Fibroblast of skin of right quadriceps (primary cell): ENCODE results near the gene HOXC9.

Source experiments
- DNase-seq: peaks from one replicate; pipeline ENCODE4 v3.0.0-alpha.2; 2013

Gene HOXC9

DNA sequence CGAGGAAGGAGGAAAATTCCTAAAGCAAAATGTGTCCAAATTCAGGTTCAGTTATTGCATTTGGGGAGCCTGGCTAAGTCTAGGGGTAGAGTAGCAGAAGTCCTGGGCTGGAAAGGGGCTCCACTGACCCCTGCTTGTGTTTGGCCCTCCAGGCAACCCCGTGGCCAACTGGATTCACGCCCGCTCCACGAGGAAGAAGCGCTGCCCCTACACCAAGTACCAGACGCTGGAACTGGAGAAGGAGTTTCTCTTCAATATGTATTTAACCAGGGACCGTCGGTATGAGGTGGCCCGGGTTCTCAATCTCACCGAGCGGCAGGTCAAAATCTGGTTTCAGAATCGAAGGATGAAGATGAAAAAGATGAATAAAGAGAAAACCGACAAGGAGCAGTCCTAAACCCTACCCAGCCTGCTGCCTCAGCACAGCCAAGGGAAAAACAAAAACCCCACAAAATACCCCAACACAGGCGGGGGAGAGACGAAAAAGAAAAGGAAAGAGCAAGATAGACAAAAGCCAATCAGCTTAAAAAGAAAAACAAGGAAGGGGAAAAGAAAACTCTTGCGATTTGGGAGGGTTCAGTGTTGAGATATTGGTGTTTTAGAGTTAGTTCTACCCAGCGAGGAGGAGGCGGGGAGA lies 2.4 kb downstream of the HOXC9 start:
- no peak for DNase-seq

GRCh38 chr12:54002915-54003389 lies 3.0 kb downstream of the HOXC9 start:
- no peak for DNase-seq

DNA sequence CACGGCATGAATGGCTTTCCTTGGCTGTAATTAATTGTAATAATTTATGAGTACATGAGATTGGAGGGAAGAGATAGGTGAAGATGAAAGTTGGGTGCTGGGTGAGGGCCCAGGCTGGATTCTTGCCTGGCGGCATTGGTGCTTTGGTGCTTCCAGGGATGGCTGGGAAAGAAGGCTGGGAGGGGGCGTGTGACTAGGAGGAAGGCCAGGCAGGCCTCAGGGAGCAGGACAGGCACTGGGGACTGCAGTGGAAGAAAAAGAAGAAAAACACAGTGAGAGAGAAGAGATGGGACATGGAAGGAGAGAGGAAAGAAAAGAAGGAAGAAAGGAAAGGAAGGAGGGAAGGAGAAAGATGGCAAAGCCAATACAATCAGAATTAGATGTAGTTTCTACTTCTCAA lies 3.7 kb downstream of the HOXC9 start:
- DNase-seq, result peak; percentile 68

DNA sequence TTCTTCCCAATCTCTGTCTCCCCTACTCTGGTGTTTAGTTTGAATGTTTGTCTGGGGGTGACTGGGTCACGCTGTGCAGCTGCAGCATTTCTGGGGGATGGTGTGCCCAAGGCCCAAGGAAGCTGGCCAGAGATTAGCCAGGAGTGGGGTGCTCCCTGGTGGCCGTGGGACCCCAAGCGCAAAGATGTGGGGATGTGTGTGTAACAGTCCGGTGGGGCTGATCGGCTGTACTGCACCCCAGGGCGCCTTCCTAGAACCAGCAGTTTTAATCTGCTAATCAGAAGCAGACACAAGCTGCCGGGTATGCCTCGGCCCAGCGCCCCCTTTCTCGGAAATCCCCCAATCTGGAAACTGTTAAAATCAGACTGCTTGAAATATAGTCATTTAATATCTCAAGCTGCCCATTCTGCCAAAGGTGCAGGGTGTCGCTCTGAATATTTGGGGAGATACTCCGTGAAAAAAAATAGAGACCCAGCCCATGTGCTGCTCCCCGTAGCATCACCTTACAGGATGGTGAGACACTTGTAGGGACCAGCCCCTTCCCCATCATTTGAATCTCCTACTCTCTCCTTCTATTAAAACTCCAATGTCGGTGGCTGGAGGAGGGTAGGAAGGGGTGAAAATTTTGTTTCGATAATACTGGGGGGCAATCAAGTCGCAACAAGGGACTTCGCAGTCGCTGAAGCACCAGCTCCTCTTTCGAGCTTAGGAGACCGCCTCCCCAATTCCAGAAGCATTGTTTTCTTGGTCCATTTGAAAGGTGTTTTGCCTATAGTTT lies 4.3 kb downstream of the HOXC9 start:
- peak; percentile 73 for DNase-seq

GRCh38 chr12:54004841-54005530 lies 5.0 kb downstream of the HOXC9 start:
- DNase-seq, result no peak

- DNase-seq, result no peak
These were observed 5.5 kb downstream of the HOXC9 start for GRCh38 chr12:54005531-54005852.

DNA sequence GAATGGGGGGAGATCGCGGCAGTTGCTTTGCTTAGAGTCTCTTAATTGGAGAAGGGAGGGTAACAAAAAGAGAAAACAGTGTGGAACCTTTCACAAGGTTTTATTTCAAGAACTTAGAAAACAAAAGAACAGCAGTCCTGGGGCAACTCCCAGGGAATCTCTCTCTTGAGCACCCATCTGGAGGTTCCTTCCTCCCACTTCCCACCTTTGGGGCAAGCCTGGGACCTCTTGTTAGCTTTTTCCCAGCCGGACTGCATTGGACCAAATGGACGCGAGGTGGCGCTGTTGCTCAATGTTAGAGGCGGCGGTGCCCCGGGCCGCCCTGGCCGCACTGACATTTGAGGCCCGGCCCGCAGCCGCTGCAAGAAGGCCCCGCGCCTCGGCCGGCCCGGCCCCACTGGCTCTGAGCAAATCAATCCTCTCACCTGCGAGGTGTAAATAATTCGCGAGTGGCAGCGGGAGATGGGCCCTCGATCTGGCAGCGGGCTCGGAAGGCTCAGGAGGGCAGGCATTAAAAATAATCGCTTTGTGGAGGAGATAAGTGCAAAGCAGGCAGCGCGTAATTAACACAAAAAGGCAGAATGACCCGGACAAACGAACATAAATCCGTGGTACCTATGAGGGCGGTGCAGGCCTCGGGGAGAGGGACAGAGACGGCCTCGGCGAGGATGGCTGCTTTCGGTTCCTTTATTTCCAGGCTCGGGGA lies 6.0 kb downstream of the HOXC9 start:
- DNase-seq, result peak; percentile 89

DNA sequence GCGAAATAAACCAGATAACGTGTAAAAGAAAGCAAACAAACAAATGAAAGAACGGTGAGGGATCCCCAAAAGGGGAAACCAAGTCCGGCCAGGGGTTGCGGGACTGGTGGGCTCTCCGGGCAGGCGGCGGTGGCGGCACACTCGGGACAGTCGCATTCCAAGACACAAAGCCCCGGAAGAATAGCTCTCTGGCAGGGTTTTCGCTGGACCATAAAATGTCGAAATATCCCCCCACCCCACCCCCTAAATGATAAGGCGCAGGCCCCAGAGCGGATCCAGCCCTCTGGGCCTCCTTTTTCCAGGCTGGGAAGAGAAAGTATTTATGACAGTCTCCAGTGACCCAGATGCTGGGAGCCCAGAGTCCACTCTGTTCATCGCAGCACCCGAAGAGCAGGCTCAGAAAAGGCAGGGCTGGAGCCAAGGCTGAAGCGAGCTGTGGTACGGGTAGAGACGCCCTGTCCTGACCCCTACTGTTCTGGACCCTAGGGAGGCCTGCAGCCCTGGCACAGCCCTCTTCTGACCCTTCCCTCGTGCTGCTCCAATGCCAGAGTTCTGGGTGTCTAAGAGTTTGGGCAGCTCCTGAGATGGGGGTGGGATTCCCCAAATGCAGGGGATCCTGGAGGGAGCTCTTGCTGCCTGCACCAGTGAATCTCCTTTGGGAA lies 6.7 kb downstream of the HOXC9 start:
- no peak for DNase-seq

DNA sequence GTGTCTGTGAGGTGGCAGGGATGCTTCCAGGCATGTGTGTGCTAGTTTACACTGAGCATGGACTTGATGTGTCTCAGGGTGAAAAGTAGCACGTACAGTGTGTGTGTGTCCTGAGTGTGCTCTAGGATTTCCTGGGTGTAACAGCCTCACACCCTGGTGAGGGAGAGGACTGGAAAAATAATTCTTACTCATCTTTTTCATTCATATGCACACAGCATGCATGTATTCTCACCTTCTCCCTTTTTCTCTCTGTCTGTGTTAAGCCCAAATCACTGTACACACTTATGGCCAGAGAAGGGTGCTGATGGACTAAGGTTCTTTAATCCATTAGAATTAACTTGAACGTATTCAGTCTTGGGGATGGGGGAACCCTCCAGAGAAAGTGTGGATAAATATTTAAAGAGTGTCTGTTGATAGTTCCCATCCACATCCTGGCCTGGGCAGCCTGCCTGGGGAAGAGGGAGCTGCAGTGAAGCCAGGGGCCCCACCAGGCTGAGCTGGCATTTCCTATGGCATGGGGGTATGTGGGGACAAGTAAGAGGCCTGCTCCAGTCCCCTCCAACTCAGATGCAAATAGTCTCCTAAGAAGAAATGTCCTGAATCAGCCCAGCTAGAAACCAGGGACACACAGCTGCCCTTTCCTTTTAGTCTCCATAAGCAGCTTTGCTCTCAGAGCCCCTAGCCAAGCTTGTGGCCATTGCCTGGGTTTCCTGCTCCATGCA lies 7.7 kb downstream of the HOXC9 start:
- DNase-seq, result no peak

DNA sequence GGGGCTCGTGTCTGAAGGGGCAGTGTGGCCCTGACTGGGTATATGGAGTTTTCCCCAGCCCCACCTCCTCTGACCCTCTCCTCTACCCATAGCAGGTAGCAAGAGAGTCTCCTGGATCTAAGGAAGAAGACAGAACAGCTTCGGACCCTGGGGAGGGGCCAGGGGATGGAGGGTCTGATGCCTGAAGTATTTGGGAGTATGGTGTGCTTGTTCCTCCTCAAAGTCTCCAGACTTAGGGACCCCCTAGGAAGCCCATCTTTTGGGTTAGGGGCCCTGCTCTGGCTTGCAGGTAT lies 8.2 kb downstream of the HOXC9 start:
- no peak for DNase-seq

DNA sequence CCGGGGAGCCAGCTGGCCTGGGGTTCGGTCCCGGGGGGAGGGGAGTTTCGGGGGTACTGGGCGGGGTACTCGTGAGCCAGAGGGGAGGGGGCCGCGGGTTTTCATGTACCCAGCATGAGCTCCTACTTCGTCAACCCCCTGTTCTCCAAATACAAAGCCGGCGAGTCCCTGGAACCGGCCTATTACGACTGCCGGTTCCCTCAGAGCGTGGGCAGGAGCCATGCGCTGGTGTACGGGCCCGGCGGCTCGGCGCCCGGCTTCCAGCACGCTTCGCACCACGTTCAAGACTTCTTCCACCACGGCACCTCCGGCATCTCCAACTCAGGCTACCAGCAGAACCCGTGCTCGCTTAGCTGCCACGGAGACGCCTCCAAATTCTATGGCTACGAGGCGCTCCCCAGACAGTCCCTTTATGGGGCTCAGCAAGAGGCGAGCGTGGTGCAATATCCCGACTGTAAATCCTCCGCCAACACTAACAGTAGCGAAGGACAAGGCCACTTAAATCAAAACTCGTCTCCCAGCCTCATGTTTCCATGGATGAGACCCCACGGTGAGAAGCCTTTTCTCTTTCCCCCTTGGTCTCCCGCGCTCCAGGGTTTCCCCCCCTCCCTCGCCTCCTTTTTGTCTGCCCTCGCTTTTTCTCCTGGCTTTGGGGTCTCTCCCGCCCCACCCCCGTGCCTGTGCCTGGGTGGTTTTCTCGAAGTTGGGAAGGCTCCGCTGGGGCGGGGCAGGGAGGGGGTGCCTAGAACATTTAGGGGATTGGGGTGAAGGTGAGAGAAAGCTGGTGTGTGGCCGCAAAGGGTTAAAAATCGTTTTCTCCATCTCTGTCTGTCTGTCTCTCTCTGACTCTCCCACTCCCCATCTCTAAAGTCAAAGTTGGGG lies 9.5 kb downstream of the HOXC9 start:
- DNase-seq, result no peak

DNA sequence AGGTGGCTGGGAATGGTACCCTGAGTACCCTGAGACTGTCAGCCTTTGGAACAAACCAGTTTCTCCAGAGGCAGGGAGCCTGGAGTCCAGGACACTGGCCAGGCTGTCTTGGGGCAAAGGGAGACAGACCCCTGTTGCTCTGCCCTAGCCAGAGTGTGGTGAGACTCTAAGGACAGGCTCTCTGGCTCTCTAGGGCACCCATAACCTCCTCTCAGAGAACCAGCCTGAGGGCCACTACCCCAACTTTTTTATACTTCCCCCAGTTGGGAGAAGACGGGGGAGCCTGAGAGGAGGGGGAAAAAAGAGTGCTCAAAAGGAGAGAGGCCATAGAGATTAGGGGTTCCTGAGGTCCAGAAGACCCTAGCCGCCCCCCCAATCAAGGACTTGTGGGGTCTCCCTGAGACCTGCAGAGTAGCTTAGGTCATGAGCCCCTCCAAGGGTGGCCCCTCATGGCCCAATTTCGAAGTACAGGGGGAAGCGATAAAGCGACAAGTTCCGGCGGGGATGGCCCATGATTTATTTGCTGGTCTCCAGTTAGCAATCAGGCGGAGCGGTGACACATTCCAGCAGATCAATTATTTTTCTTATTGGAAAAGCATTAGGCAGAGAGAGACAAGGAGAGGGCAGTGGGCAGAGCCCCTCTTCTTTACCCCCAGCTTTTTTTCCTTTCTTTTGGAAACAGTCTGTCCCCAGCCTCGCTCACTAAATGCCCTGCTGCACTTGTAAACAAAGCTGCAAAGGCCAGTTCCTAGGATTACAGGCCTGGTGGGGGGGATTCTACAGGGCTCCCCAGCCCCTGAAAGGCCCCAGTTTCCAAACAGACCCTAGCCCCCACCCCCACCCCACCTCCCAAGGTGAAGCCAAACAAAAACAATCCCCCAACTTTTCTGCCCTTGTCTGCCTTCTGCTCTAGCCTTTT lies 10.4 kb downstream of the HOXC9 start:
- DNase-seq, result no peak

DNA sequence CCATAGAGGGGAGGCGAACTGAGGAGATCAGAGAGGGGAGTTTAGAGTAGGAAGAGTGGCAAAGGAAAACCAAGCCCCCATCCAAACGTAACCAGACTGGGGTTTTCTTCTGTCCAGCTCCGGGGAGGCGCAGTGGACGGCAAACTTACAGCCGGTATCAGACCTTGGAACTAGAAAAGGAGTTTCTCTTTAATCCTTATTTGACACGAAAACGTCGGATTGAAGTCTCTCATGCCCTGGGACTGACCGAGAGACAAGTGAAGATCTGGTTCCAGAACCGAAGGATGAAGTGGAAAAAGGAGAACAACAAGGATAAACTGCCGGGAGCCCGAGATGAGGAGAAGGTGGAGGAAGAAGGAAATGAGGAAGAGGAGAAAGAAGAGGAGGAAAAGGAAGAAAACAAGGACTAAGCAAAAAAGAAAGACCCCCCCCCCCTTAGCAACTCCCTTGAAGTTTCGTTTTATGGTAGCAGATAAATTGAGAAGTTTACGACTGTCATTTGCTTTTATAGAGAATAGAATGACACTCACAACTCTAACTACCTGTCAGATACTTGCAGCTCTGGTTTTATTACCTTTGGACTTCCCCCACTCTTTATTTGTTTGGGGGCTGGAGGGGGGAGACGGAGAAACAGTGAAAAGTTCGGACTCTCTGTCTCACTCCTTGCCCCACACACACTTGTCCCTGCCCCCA lies 11.2 kb downstream of the HOXC9 start:
- DNase-seq, result no peak

DNA sequence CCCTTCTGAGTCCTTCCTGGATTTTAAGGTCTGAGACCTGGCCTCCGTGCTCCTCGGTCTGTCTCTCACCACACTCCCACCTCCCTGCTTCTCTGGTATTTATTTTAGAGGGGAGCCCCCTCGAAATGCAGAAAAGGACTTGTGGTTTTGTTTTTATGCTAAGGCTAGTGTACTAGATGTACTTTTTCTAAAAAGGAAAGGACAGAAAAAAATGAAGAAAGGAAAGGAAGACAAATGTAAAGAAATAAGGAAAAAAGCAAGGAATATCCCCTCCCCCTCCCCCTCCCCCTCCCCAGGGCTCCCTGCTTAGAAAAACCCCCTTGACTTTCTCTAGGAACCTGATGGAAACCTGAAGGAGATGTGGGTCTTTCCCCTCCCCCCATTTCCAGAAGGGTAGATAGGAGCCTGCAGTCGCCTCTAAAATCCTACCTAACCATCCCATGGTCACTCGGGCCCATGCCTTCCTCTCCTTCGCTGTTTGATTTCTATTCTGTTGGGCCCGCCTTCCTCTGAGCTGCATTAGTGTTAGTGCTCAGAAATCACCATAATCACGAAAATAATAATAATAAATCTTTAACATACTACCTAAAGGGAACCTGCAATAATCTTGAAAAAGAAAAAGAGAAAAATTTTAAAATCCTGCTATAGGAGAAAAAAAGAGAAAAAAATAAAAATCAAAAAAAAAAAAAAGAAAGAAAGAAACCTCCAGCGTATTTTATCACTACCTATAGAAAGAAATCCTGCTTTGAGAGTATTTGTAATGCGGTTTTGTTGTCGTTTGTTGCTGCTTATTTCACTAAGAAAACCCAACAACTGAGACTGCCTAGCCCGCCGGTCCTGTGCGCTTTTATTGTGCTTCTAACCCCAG lies 11.9 kb downstream of the HOXC9 start:
- DNase-seq, result no peak

DNA sequence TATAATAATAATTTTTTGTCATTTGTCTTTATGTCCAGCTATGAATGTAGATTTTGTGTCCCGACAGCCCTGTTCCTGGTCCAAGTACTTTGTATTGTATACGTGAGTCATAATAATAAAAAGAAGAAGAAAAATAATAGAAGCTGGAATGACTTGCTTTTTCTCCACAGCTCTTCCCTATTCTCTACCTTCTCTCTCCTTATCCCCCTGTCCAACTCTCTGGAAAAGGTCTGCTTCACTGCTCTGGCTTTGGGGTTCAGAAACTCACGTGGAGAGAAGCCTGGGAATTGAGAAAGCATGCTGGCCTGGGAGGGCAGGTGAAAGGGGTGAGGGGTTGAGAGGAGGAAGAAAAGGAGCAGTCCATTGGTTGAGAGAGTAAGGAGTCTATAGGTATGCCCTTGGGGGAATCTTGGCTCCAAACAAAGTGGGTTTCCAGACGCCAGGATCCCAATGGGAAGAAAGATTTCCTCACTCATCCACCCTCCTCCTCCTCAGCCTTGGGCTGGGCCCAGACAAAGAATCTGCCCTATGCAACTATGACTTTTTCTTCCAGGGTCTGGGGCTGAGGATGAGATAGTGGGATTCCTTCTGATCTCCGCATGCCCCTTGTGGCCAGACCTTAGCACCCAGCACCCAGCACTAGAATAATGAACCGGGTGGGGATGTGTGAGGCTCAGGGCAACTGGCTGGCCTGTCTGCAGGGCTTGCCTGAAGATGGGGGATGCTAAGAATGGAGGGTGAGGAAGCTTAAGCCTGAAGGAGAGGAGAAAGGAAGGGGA lies 12.9 kb downstream of the HOXC9 start:
- no peak for DNase-seq

- DNase-seq, result no peak
These were observed 14.5 kb downstream of the HOXC9 start for GRCh38 chr12:54014377-54015017.
